Stimulated activated CD4-positive, alpha-beta T cell treated with anti-CD3 and anti-CD28 coated beads, Interleukin-1b, Interleukin-23, amount 100 ng/mL, for 4 hours (primary cell): ENCODE measurements around the gene CFLAR.
"Not testable (repeated sequence)": the region's sequence is repeated elsewhere in the genome, so short reads cannot be mapped to it uniquely, and the experiment has no call there.

ENCODE experiments used
- DNase-seq, 2 donors: peaks; one replicate each; pipeline ENCODE4 v3.0.0-alpha.2; 2020; ENCODE audit warnings: low read depth in 2 of 2

Gene CFLAR

GRCh38 chr2:201149064-201149820, 33.3 kb downstream of the CFLAR start:
- DNase-seq, result no peak

GRCh38 chr2:201149821-201150165, 33.8 kb downstream of the CFLAR start:
- DNase-seq, result not testable (repeated sequence)

GRCh38 chr2:201150454-201151020, 34.6 kb downstream of the CFLAR start:
- DNase-seq, result no peak

GRCh38 chr2:201151127-201151981, 35.4 kb downstream of the CFLAR start:
- DNase-seq, result no peak

- DNase-seq, result no peak
Observed at GRCh38 chr2:201152517-201152916, 36.6 kb downstream of the CFLAR start.

- no peak for DNase-seq
Observed at GRCh38 chr2:201152999-201153815, 37.2 kb downstream of the CFLAR start.

GRCh38 chr2:201154615-201155399, 38.8 kb downstream of the CFLAR start:
- no peak for DNase-seq

- DNase-seq, result no peak
Observed at GRCh38 chr2:201156036-201156435, 40.1 kb downstream of the CFLAR start.

GRCh38 chr2:201156640-201157039, 40.7 kb downstream of the CFLAR start:
- DNase-seq, result no peak

GRCh38 chr2:201157694-201158093, 41.7 kb downstream of the CFLAR start:
- no peak for DNase-seq

GRCh38 chr2:201158111-201158929, 42.4 kb downstream of the CFLAR start:
- DNase-seq, result peak in 1 of 2 donors; percentile 23

- DNase-seq, result no peak
Observed at GRCh38 chr2:201164166-201164565, 48.2 kb downstream of the CFLAR start.

GRCh38 chr2:201167546-201167945, 51.6 kb downstream of the CFLAR start:
- no peak for DNase-seq

GRCh38 chr2:201168496-201168895, 52.5 kb downstream of the CFLAR start:
- DNase-seq, result not testable (repeated sequence)

- DNase-seq, result no peak
Observed at GRCh38 chr2:201171259-201171814, 55.4 kb downstream of the CFLAR start.

- no peak for DNase-seq
Observed at GRCh38 chr2:201172279-201172678, 56.3 kb downstream of the CFLAR start.

GRCh38 chr2:201174687-201175086, 58.7 kb downstream of the CFLAR start:
- DNase-seq, result no peak

GRCh38 chr2:201176081-201176481, 60.1 kb downstream of the CFLAR start:
- DNase-seq, result no peak

- no peak for DNase-seq
Observed at GRCh38 chr2:201180010-201180409, 64.0 kb downstream of the CFLAR start.
